A549 (cell line): ENCODE data around the gene INTS6L.

Source experiments
- CHD4 ChIP-seq: fragments of 200-600 bp; sonication (generic); IDR thresholded peaks from 2 replicates; pipeline ENCODE4 v1.6.1; 2016; ENCODE audit warnings: antibody characterized with exemption, mild to moderate bottlenecking, borderline replicate concordance
- EP300 ChIP-seq, 2 experiments: fragments of >200 bp; sonication (Bioruptor Twin); formaldehyde crosslinking; IDR thresholded peaks; 2 replicates in 1 of 2; 3 replicates in 1 of 2; pipeline ENCODE4 v1.6.1; 2016 to 2017
- ESRRA ChIP-seq: fragments of 150-350 bp; IDR thresholded peaks from 2 replicates; pipeline ENCODE4 v1.6.1; 2014; ENCODE audit warnings: mild to moderate bottlenecking, low read length, borderline replicate concordance
- KDM1A ChIP-seq: fragments of 200-600 bp; sonication (generic); IDR thresholded peaks from 2 replicates; pipeline ENCODE4 v1.6.1; 2016; ENCODE audit warnings: low read depth, mild to moderate bottlenecking
- KDM5A ChIP-seq: fragments of 200-600 bp; sonication (generic); IDR thresholded peaks from 2 replicates; pipeline ENCODE4 v1.6.1; 2016; ENCODE audit warnings: antibody characterized with exemption, mild to moderate bottlenecking
- POLR2A ChIP-seq: IDR thresholded peaks from 2 replicates; pipeline ENCODE4 v1.6.1; 2012; ENCODE audit warnings: mild to moderate bottlenecking, low read length
- RFX5 ChIP-seq: fragments of 450-650 bp; IDR thresholded peaks from 2 replicates; pipeline ENCODE4 v1.7.1; 2014; ENCODE audit warnings: antibody characterized with exemption, mild to moderate bottlenecking, moderate library complexity
- SMC3 ChIP-seq: fragments of >200 bp; sonication (Bioruptor Twin); formaldehyde crosslinking; IDR thresholded peaks from 3 replicates; pipeline ENCODE4 v1.6.1; 2018; ENCODE audit warnings: inconsistent platforms
- TF ChIP-seq, protein P1 (sequence below): fragments of 450-650 bp; IDR thresholded peaks from 2 replicates; pipeline ENCODE4 v1.6.1; 2014; ENCODE audit warnings: antibody characterized with exemption
- TF ChIP-seq, protein P2 (sequence below): fragments of >200 bp; sonication (Bioruptor Twin); formaldehyde crosslinking; IDR thresholded peaks from 3 replicates; pipeline ENCODE4 v1.5.1; 2016
- TF ChIP-seq, protein P3 (sequence below): fragments of 200-600 bp; sonication (generic); IDR thresholded peaks from 2 replicates; pipeline ENCODE4 v1.6.1; 2016; ENCODE audit warnings: antibody characterized with exemption, mild to moderate bottlenecking, moderate library complexity

DNA sequence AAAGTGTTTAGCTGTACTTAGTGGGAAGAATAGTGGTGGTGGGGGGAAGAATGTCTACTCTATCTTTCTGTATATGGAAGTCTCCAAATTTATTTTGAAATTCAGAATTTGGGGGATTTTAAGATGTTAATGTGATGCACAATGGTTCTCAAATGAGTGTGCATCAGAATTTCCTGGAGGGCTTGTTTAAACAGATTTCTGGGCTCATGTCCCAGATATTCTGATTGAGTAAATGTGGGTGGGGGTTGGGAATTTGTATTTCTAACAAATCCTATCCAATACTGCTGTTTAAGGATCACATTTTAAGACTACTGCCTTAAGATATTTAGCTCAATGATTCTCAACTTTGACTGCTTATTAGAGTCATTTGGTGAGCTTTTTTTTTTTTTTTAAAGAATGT is 15.1 kb upstream of the INTS6L start:
- TF ChIP-seq, protein P1, sequence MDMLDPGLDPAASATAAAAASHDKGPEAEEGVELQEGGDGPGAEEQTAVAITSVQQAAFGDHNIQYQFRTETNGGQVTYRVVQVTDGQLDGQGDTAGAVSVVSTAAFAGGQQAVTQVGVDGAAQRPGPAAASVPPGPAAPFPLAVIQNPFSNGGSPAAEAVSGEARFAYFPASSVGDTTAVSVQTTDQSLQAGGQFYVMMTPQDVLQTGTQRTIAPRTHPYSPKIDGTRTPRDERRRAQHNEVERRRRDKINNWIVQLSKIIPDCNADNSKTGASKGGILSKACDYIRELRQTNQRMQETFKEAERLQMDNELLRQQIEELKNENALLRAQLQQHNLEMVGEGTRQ, result no peak
- TF ChIP-seq, protein P2, sequence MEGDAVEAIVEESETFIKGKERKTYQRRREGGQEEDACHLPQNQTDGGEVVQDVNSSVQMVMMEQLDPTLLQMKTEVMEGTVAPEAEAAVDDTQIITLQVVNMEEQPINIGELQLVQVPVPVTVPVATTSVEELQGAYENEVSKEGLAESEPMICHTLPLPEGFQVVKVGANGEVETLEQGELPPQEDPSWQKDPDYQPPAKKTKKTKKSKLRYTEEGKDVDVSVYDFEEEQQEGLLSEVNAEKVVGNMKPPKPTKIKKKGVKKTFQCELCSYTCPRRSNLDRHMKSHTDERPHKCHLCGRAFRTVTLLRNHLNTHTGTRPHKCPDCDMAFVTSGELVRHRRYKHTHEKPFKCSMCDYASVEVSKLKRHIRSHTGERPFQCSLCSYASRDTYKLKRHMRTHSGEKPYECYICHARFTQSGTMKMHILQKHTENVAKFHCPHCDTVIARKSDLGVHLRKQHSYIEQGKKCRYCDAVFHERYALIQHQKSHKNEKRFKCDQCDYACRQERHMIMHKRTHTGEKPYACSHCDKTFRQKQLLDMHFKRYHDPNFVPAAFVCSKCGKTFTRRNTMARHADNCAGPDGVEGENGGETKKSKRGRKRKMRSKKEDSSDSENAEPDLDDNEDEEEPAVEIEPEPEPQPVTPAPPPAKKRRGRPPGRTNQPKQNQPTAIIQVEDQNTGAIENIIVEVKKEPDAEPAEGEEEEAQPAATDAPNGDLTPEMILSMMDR, result no peak
- TF ChIP-seq POLR2A (no peak), ESRRA (no peak), KDM5A (no peak), KDM1A (no peak), CHD4 (no peak), RFX5 (no peak), EP300 (IDR thresholded peaks at IDR 0.05) (no peak), SMC3 (no peak)
- TF ChIP-seq, protein P3, sequence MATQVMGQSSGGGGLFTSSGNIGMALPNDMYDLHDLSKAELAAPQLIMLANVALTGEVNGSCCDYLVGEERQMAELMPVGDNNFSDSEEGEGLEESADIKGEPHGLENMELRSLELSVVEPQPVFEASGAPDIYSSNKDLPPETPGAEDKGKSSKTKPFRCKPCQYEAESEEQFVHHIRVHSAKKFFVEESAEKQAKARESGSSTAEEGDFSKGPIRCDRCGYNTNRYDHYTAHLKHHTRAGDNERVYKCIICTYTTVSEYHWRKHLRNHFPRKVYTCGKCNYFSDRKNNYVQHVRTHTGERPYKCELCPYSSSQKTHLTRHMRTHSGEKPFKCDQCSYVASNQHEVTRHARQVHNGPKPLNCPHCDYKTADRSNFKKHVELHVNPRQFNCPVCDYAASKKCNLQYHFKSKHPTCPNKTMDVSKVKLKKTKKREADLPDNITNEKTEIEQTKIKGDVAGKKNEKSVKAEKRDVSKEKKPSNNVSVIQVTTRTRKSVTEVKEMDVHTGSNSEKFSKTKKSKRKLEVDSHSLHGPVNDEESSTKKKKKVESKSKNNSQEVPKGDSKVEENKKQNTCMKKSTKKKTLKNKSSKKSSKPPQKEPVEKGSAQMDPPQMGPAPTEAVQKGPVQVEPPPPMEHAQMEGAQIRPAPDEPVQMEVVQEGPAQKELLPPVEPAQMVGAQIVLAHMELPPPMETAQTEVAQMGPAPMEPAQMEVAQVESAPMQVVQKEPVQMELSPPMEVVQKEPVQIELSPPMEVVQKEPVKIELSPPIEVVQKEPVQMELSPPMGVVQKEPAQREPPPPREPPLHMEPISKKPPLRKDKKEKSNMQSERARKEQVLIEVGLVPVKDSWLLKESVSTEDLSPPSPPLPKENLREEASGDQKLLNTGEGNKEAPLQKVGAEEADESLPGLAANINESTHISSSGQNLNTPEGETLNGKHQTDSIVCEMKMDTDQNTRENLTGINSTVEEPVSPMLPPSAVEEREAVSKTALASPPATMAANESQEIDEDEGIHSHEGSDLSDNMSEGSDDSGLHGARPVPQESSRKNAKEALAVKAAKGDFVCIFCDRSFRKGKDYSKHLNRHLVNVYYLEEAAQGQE, result no peak
